NOMO-1 (cell line): ENCODE data around the gene COL1A2.

ENCODE experiments used
- DNase-seq, 2 experiments: peaks; one replicate each; lab custom pipeline; 2025; ENCODE audit not compliant: unreplicated experiment in 2 of 2; lab: John Stamatoyannopoulos, UW

COL1A2 gene

GRCh38 chr7:94382132-94382531 lies 12.6 kb upstream of the COL1A2 start:
- no peak for DNase-seq

- no peak for DNase-seq
These were observed 11.9 kb upstream of the COL1A2 start for GRCh38 chr7:94382746-94383145.

GRCh38 chr7:94384315-94384714 lies 10.4 kb upstream of the COL1A2 start:
- no peak for DNase-seq

GRCh38 chr7:94386416-94386815 lies 8.3 kb upstream of the COL1A2 start:
- DNase-seq = no peak

- DNase-seq = no peak
These were observed 6.2 kb upstream of the COL1A2 start for GRCh38 chr7:94388540-94388939.

- DNase-seq = no peak
These were observed 5.3 kb upstream of the COL1A2 start for GRCh38 chr7:94389381-94389780.

GRCh38 chr7:94391726-94392392 lies 2.8 kb upstream of the COL1A2 start:
- DNase-seq = no peak

GRCh38 chr7:94392393-94392786 lies 2.3 kb upstream of the COL1A2 start:
- no peak for DNase-seq

- no peak for DNase-seq
These were observed 1.2 kb upstream of the COL1A2 start for GRCh38 chr7:94393246-94394108.

- no peak for DNase-seq
These were observed 622 bp upstream of the COL1A2 start for GRCh38 chr7:94394109-94394436.

GRCh38 chr7:94395141-94396036 lies 694 bp downstream of the COL1A2 start:
- peak; percentile 62 to 86 for DNase-seq

- DNase-seq = no peak
These were observed 1.3 kb downstream of the COL1A2 start for GRCh38 chr7:94396037-94396431.

GRCh38 chr7:94396596-94396995 lies 1.9 kb downstream of the COL1A2 start:
- DNase-seq = peak; percentile 33 to 58

- DNase-seq = no peak
These were observed 3.0 kb downstream of the COL1A2 start for GRCh38 chr7:94397722-94398121.

GRCh38 chr7:94398841-94399240 lies 4.1 kb downstream of the COL1A2 start:
- DNase-seq = no peak

- DNase-seq = no peak
These were observed 5.3 kb downstream of the COL1A2 start for GRCh38 chr7:94400022-94400421.

GRCh38 chr7:94400643-94401427 lies 6.1 kb downstream of the COL1A2 start:
- DNase-seq = no peak

GRCh38 chr7:94401428-94401814 lies 6.7 kb downstream of the COL1A2 start:
- DNase-seq = no peak

GRCh38 chr7:94403546-94403945 lies 8.9 kb downstream of the COL1A2 start:
- no peak for DNase-seq

GRCh38 chr7:94405506-94405905 lies 10.8 kb downstream of the COL1A2 start:
- no peak for DNase-seq

- DNase-seq = no peak
These were observed 12.0 kb downstream of the COL1A2 start for GRCh38 chr7:94406696-94407095.
